H1 (cell line): Measurements from ENCODE around the gene B3GALT5. TPM values are rescaled to one million over a fixed set of nuclear protein-coding genes. Genes with fewer than 3 reads are reported as not detected.

Source experiments
- CTCF ChIA-PET: fragments of 300-600 bp; sonication (Branson Sonifier 250); formaldehyde crosslinking; loops from one replicate; lab custom pipeline; 2021; ENCODE audit not compliant: partially characterized antibody; lab: Charles Lee
- POLR2A ChIA-PET: fragments of 300-600 bp; sonication (Branson Sonifier 250); formaldehyde crosslinking; loops from one replicate; lab custom pipeline; 2021; ENCODE audit warnings: inconsistent platforms; ENCODE audit not compliant: partially characterized antibody; lab: Charles Lee
- DNase-seq, 2 experiments: peaks; one replicate each; pipeline versions ENCODE4 v3.0.0 to v3.0.0-alpha.2; 2010 to 2022; ENCODE audit warnings: low spot score in 2 of 2, low read depth in 1 of 2, mixed read lengths in 1 of 2
- FAIRE-seq: peaks from 2 replicates; lab custom pipeline; 2011; peaks lifted over from hg19 to GRCh38; lab: Jason Lieb, UNC
- H2AFZ ChIP-seq: 2 replicates; pipeline ENCODE4 v1.8.1; 2012; ENCODE audit warnings: low read length, inconsistent platforms
- H2AK5ac ChIP-seq: 2 replicates; pipeline ENCODE4 v1.6.1; 2013; ENCODE audit warnings: low read depth, low read length
- H2BK120ac ChIP-seq: replicated peaks from 2 replicates; pipeline ENCODE3; 2013; ENCODE audit warnings: low read depth, low read length, inconsistent platforms
- H2BK12ac ChIP-seq: 2 replicates; pipeline ENCODE4 v1.6.1; 2013; ENCODE audit warnings: low read depth, low read length
- H2BK15ac ChIP-seq: 2 replicates; pipeline ENCODE4 v1.6.1; 2013; ENCODE audit warnings: low read length
- H2BK20ac ChIP-seq: 2 replicates; pipeline ENCODE4 v1.6.1; 2013; ENCODE audit warnings: low read length
- H2BK5ac ChIP-seq: 2 replicates; pipeline ENCODE4 v1.6.1; 2013; ENCODE audit warnings: low read depth, low read length
- H3K14ac ChIP-seq: 2 replicates; pipeline ENCODE4 v1.6.1; 2013; ENCODE audit warnings: inconsistent platforms; ENCODE audit not compliant: insufficient read length
- H3K18ac ChIP-seq: 2 replicates; pipeline ENCODE4 v1.6.1; 2013; ENCODE audit warnings: low read length; ENCODE audit errors: extremely low read depth
- H3K23ac ChIP-seq: 2 replicates; pipeline ENCODE4 v1.6.1; 2013; ENCODE audit warnings: inconsistent platforms; ENCODE audit not compliant: insufficient read length
- H3K23me2 ChIP-seq: 2 replicates; pipeline ENCODE4 v1.6.1; 2013; ENCODE audit warnings: low read depth, low read length
- H3K27ac ChIP-seq: 2 replicates; pipeline ENCODE4 v1.6.1; 2011; ENCODE audit warnings: low read depth, low read length, inconsistent platforms
- H3K27me3 ChIP-seq, 4 experiments: replicated peaks in 1 of 4; 1 replicate in 1 of 4; 2 replicates in 3 of 4; pipeline versions ENCODE4 v1.6.1 to v1.8.1; 2011 to 2013; ENCODE audit warnings: low read length in 3 of 4, mild to moderate bottlenecking in 3 of 4, inconsistent platforms in 2 of 4, mixed read lengths in 2 of 4, moderate library complexity in 1 of 4; ENCODE audit not compliant: control insufficient read depth in 3 of 4, insufficient read depth in 3 of 4; ENCODE audit errors: extremely low read depth in 1 of 4
- H3K36me3 ChIP-seq, 4 experiments: 2 replicates each; pipeline versions ENCODE4 v1.6.1 to v1.8.1; 2011 to 2013; ENCODE audit warnings: mild to moderate bottlenecking in 4 of 4, low read length in 3 of 4, moderate library complexity in 2 of 4, control low read depth in 1 of 4, inconsistent platforms in 1 of 4; ENCODE audit not compliant: insufficient read depth in 4 of 4, control insufficient read depth in 2 of 4
- H3K4ac ChIP-seq: replicated peaks from 2 replicates; pipeline ENCODE3; 2013; ENCODE audit warnings: low read length, low read depth, mixed read lengths, inconsistent platforms; ENCODE audit not compliant: insufficient read length
- H3K4me1 ChIP-seq, 4 experiments: replicated peaks in 1 of 4; 1 replicate in 1 of 4; 2 replicates in 3 of 4; pipeline versions ENCODE4 v1.6.1 to v1.8.1; 2011 to 2013; ENCODE audit warnings: low read length in 3 of 4, inconsistent platforms in 2 of 4, mixed read lengths in 1 of 4; ENCODE audit not compliant: insufficient read depth in 4 of 4, control insufficient read depth in 3 of 4
- H3K4me2 ChIP-seq, 2 experiments: 2 replicates each; pipeline versions ENCODE4 v1.6.1 to v1.8.1; 2011 to 2013; ENCODE audit warnings: low read depth in 2 of 2, low read length in 2 of 2, control low read depth in 1 of 2, inconsistent platforms in 1 of 2, mild to moderate bottlenecking in 1 of 2; ENCODE audit not compliant: insufficient read depth in 1 of 2
- H3K4me3 ChIP-seq, 4 experiments: fragments of 200-600, 300-600 bp in 1 of 4; sonication (generic), shearing (Covaris generic), sonication (Bioruptor Twin) in 1 of 4; 2 replicates each; pipeline versions ENCODE4 v1.5.1 to v1.8.1; 2011 to 2016; ENCODE audit warnings: low read length in 4 of 4, low read depth in 3 of 4, control low read depth in 2 of 4, inconsistent platforms in 2 of 4, mild to moderate bottlenecking in 2 of 4, mixed read lengths in 1 of 4, moderate library complexity in 1 of 4; ENCODE audit not compliant: insufficient read depth in 2 of 4; ENCODE audit errors: extremely low read depth in 1 of 4
- H3K56ac ChIP-seq: replicated peaks from 2 replicates; pipeline ENCODE3; 2013; ENCODE audit warnings: low read depth, mild to moderate bottlenecking, mixed read lengths, low read length, inconsistent platforms; ENCODE audit not compliant: insufficient read length
- H3K79me1 ChIP-seq: 2 replicates; pipeline ENCODE4 v1.6.1; 2013; ENCODE audit warnings: low read depth, low read length, control low read depth
- H3K79me2 ChIP-seq, 2 experiments: 2 replicates each; pipeline versions ENCODE4 v1.6.1 to v1.8.1; 2012 to 2013; ENCODE audit warnings: low read length in 2 of 2, mild to moderate bottlenecking in 2 of 2, inconsistent platforms in 1 of 2; ENCODE audit not compliant: insufficient read depth in 2 of 2, control insufficient read depth in 1 of 2
- H3K9ac ChIP-seq, 4 experiments: replicated peaks in 1 of 4; 1 replicate in 1 of 4; 2 replicates in 3 of 4; pipeline versions ENCODE4 v1.6.1 to v1.8.1; 2011 to 2013; ENCODE audit warnings: low read depth in 3 of 4, low read length in 3 of 4, control low read depth in 2 of 4, mild to moderate bottlenecking in 2 of 4, moderate library complexity in 2 of 4, inconsistent platforms in 1 of 4; ENCODE audit errors: extremely low read depth in 1 of 4
- H3K9me3 ChIP-seq, 2 experiments: 2 replicates each; pipeline versions ENCODE4 v1.6.1 to v1.8.1; 2012 to 2013; ENCODE audit warnings: mild to moderate bottlenecking in 2 of 2, moderate library complexity in 2 of 2, control low read depth in 1 of 2, inconsistent platforms in 1 of 2, low read depth in 1 of 2, low read length in 1 of 2, mixed read lengths in 1 of 2; ENCODE audit not compliant: insufficient read depth in 2 of 2
- H4K20me1 ChIP-seq, 2 experiments: replicated peaks in 1 of 2; 2 replicates each; pipeline versions ENCODE3 to v1.8.1; 2011 to 2013; ENCODE audit warnings: inconsistent platforms in 2 of 2, low read length in 2 of 2, mild to moderate bottlenecking in 1 of 2; ENCODE audit not compliant: insufficient read depth in 2 of 2, control insufficient read depth in 1 of 2
- H4K5ac ChIP-seq: 2 replicates; pipeline ENCODE4 v1.6.1; 2013; ENCODE audit warnings: low read length, low read depth, mixed read lengths, inconsistent platforms; ENCODE audit not compliant: insufficient read length
- H4K8ac ChIP-seq: 2 replicates; pipeline ENCODE4 v1.8.0; 2013; ENCODE audit warnings: mild to moderate bottlenecking, moderate library complexity, low read length, inconsistent platforms; ENCODE audit not compliant: insufficient read depth; ENCODE audit errors: extremely low read depth
- H4K91ac ChIP-seq: replicated peaks from 2 replicates; pipeline ENCODE3; 2013; ENCODE audit warnings: low read length, mixed read lengths, inconsistent platforms; ENCODE audit not compliant: insufficient read length
- KDM1A ChIP-seq: fragments of 200-600, 300-600 bp; sonication (generic); IDR thresholded peaks from 2 replicates; pipeline ENCODE4 v1.7.1; 2016; ENCODE audit warnings: mild to moderate bottlenecking, low read length, borderline replicate concordance
- WGBS, 2 experiments: shearing (Covaris generic) in 1 of 2; methylation state at CpG; one replicate each; pipeline versions ENCODE4 v1.1.6 to v1.1.7; 2013 to 2015; ENCODE audit warnings: low lambda C conversion rate in 2 of 2, mixed read lengths in 2 of 2, inconsistent platforms in 1 of 2, low coverage in 1 of 2, missing lambda C conversion rate in 1 of 2; ENCODE audit not compliant: insufficient replicate concordance in 2 of 2, insufficient coverage in 1 of 2, insufficient read length in 1 of 2; ENCODE audit errors: extremely low coverage in 1 of 2, missing lambda C conversion rate in 1 of 2; 5-methylcytosine and 5-hydroxymethylcytosine counted together
- polyA plus RNA-seq, 7 experiments: library from polyadenylated mRNA; depleted of rRNA in 3 of 7; stranded (reverse) in 5 of 7; unstranded in 2 of 7; fragments of >200 nt in 5 of 7; fragments of 200-250 nt in 2 of 7; gene quantifications; 1 replicate in 5 of 7; 2 replicates in 1 of 7; 4 replicates in 1 of 7; pipeline versions ENCODE4 v1.2.1 to v1.2.3, GENCODE V29; 2011 to 2013; ENCODE audit warnings: missing spikeins in 2 of 7, mixed read lengths in 2 of 7
- total RNA-seq: library from RNA; stranded (reverse); fragmentation: NEBNext Ultra II Directional; extraction: Animal tissue kit (Norgen Biotek cat#: 25700); gene quantifications from 2 replicates; pipeline ENCODE4 v1.2.1, GENCODE V29; 2021
- TF ChIP-seq, protein P1 (sequence below): IDR thresholded peaks from 2 replicates; pipeline ENCODE4 v1.6.1; 2012; ENCODE audit warnings: low read length, inconsistent platforms

The B3GALT5 gene
- total and polyA plus RNA-seq, 2 of the 8 experiments (the other 6 are each of a cell fraction or from before 2014, with no cell fraction given), result 11.9 to 25.1 TPM

DNA sequence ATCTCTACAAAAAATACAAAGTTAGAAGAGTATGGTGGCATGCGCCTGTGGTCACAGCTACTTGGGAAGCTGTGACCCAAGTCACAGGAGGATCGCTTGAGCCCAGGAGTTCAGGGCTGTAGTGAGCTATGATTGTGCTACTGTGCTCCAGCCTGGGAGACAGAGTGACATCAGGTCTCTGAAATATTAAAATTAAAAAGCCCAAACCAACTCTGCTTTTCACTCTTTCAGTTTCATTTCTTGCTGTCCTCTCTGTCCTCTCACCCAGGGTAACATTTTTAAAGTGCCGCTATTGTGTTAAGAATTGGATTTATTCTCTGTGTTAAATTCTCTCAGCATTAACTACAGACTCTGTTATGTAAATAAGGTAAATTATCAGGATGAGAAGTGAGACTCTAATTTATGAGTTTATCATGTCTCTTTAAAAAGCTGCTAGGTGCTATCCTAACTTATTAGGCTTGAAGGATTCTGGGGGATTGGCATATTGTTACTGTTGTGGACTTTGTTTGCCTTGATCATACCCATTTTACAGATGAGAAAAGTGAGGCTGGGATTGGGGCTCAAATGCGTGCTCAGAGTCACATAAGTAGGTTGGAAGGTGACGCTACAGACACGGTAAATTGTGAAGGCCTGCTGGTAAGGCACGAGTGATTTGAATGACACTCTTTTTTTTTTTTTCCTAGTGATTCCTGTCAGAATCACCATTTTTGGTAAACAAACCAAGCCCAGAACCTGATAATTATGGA lies 46.5 kb downstream of the B3GALT5 start:
- WGBS, 2 experiments, result 90% methylated on average over 7 of the region's 7 CpGs; no CpG with 5 or more reads in 1 of the 2 experiments
- H3K56ac ChIP-seq, result no peak overlapping the region
- no peak overlapping the region for H2BK15ac ChIP-seq
- no peak overlapping the region for H4K8ac ChIP-seq
- FAIRE-seq (no peak), DNase-seq (no peak)
- H3K27me3 ChIP-seq, result no peaks in the 10 kb centered on the region
- no peak overlapping the region for H3K14ac ChIP-seq
- no peak overlapping the region for H4K5ac ChIP-seq
- peak; percentile 77; the same call in 1 of the 2 replicates for TF ChIP-seq KDM1A
- TF ChIP-seq, protein P1, sequence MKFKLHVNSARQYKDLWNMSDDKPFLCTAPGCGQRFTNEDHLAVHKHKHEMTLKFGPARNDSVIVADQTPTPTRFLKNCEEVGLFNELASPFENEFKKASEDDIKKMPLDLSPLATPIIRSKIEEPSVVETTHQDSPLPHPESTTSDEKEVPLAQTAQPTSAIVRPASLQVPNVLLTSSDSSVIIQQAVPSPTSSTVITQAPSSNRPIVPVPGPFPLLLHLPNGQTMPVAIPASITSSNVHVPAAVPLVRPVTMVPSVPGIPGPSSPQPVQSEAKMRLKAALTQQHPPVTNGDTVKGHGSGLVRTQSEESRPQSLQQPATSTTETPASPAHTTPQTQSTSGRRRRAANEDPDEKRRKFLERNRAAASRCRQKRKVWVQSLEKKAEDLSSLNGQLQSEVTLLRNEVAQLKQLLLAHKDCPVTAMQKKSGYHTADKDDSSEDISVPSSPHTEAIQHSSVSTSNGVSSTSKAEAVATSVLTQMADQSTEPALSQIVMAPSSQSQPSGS, result no peak
- no peak overlapping the region for H2BK5ac ChIP-seq
- no peak overlapping the region for H3K18ac ChIP-seq
- ChIA-PET POLR2A (interaction anchor here (0.7 to 4.4 kb wide), 4 partner anchors 10 to 44 kb away, joined by 3 to 21 read pairs (median 3); no protein-coding TSS in a partner anchor), CTCF (interaction anchor here (0.6 to 2.1 kb wide), 6 partner anchors 10 to 327 kb away, joined by 3 to 8 read pairs (median 4); no protein-coding TSS in a partner anchor)
- H3K4me2 ChIP-seq, result no peak overlapping the region
- no peaks in the 10 kb centered on the region for H3K23me2 ChIP-seq
- H3K9ac ChIP-seq, result no peak overlapping the region
- no peak overlapping the region for H2AK5ac ChIP-seq
- no peak overlapping the region for H3K23ac ChIP-seq
- H3K79me1 ChIP-seq, result peaks cover 4% of the 10 kb centered on the region; the same call in 1 of the 2 replicates
- no peak overlapping the region for H3K4ac ChIP-seq
- H3K79me2 ChIP-seq, result peaks cover 0 to 36% of the 10 kb centered on the region in 2 experiments; a peak in 3 of 4 replicates
- no peak overlapping the region for H2BK20ac ChIP-seq
- H4K91ac ChIP-seq, result no peak overlapping the region
- H3K4me3 ChIP-seq, result no peak overlapping the region
- peaks cover 14 to 64% (median 36%) of the 10 kb centered on the region in 4 experiments for H3K36me3 ChIP-seq
- H4K20me1 ChIP-seq, result peaks cover 0 to 4% of the 10 kb centered on the region in 2 experiments
- peaks cover 0 to 3% (median 0%) of the 10 kb centered on the region in 4 experiments; a peak in 1 of 7 replicates for H3K4me1 ChIP-seq
- H2AFZ ChIP-seq, result no peak overlapping the region
- H3K27ac ChIP-seq, result no peak overlapping the region
- no peaks in the 10 kb centered on the region for H3K9me3 ChIP-seq
- no peak overlapping the region for H2BK12ac ChIP-seq
- no peak overlapping the region for H2BK120ac ChIP-seq
